WI38 (cell line): Measurements from ENCODE around the gene POLR3K.
A peak's percentile ranks its signal among the peaks of the same experiment; 100 is the strongest.

ENCODE experiments used
- H3K4me3 ChIP-seq: 2 replicates; pipeline ENCODE4 v1.5.1; 2011; ENCODE audit warnings: low read depth, mild to moderate bottlenecking, control low read depth, low read length
- CTCF ChIP-seq: IDR thresholded peaks from 2 replicates; pipeline ENCODE4 v1.5.1; 2012; ENCODE audit warnings: low read depth, mild to moderate bottlenecking, control low read depth, low read length

Gene POLR3K

GRCh38 chr16:77807-78443, 24.5 kb upstream of the POLR3K start, which contains the start of gene MPG:
MPG (plus strand) TSS chr16:78225; CDS start chr16:78310, 85 bp downstream.
- TF ChIP-seq CTCF = no peak
- peak within 1 kb of the TSS; percentile 73 for H3K4me3 ChIP-seq

- TF ChIP-seq CTCF = no peak
- peak overlapping the region; percentile 73 for H3K4me3 ChIP-seq
Measured at GRCh38 chr16:77273-77806, 23.9 kb upstream of the POLR3K start.

- TF ChIP-seq CTCF = no peak
- H3K4me3 ChIP-seq = peak overlapping the region; percentile 73
Measured at GRCh38 chr16:76535-77272, 23.3 kb upstream of the POLR3K start.

GRCh38 chr16:75580-76501, 22.4 kb upstream of the POLR3K start:
- H3K4me3 ChIP-seq = peak overlapping the region; percentile 44
- peak; percentile 56 for TF ChIP-seq CTCF

- no peak overlapping the region for H3K4me3 ChIP-seq
- no peak for TF ChIP-seq CTCF
Measured at GRCh38 chr16:74747-75334, 21.4 kb upstream of the POLR3K start.

- no peak for TF ChIP-seq CTCF
- no peak overlapping the region for H3K4me3 ChIP-seq
Measured at GRCh38 chr16:74051-74746, 20.8 kb upstream of the POLR3K start.
